ENCODE data around the gene DENND4C.

Gene DENND4C

GRCh38 chr9:19231904-19232822, 1.7 kb downstream of the DENND4C start:
- in situ Hi-C loops (cut with HindIII; ENCODE audit: low sequenced_read_pairs), result no loop called here
- no peak for DNase-seq (ENCODE audit: low read depth)
- H3K4me3 ChIP-seq (ENCODE audit: low read depth, low read length), result peak overlapping the region; percentile 91
- TF ChIP-seq, protein P1, sequence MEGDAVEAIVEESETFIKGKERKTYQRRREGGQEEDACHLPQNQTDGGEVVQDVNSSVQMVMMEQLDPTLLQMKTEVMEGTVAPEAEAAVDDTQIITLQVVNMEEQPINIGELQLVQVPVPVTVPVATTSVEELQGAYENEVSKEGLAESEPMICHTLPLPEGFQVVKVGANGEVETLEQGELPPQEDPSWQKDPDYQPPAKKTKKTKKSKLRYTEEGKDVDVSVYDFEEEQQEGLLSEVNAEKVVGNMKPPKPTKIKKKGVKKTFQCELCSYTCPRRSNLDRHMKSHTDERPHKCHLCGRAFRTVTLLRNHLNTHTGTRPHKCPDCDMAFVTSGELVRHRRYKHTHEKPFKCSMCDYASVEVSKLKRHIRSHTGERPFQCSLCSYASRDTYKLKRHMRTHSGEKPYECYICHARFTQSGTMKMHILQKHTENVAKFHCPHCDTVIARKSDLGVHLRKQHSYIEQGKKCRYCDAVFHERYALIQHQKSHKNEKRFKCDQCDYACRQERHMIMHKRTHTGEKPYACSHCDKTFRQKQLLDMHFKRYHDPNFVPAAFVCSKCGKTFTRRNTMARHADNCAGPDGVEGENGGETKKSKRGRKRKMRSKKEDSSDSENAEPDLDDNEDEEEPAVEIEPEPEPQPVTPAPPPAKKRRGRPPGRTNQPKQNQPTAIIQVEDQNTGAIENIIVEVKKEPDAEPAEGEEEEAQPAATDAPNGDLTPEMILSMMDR (IDR thresholded peaks at IDR 0.05; ENCODE audit: low read depth, low read length, missing control alignments), result no peak

- peak; percentile 64 for DNase-seq (ENCODE audit: low read depth)
- H3K4me3 ChIP-seq (ENCODE audit: low read depth, low read length), result peak overlapping the region; percentile 91
- in situ Hi-C loops (cut with HindIII; ENCODE audit: low sequenced_read_pairs), result no loop called here
These were observed 2.3 kb downstream of the DENND4C start for GRCh38 chr9:19232823-19233194.

GRCh38 chr9:19233344-19233743, 2.9 kb downstream of the DENND4C start:
- TF ChIP-seq, protein P1 (IDR thresholded peaks at IDR 0.05; ENCODE audit: low read depth, low read length, missing control alignments), result no peak
- no peak for DNase-seq (ENCODE audit: low read depth)
- no peak overlapping the region for H3K4me3 ChIP-seq (ENCODE audit: low read depth, low read length)
- in situ Hi-C loops (cut with HindIII; ENCODE audit: low sequenced_read_pairs), result no loop called here

More at GRCh38 chr9:19232823-19233194, 2.3 kb downstream of the DENND4C start:
- TF ChIP-seq, protein P1 (IDR thresholded peaks at IDR 0.05; ENCODE audit: low read depth, low read length, missing control alignments), result no peak

DNA sequence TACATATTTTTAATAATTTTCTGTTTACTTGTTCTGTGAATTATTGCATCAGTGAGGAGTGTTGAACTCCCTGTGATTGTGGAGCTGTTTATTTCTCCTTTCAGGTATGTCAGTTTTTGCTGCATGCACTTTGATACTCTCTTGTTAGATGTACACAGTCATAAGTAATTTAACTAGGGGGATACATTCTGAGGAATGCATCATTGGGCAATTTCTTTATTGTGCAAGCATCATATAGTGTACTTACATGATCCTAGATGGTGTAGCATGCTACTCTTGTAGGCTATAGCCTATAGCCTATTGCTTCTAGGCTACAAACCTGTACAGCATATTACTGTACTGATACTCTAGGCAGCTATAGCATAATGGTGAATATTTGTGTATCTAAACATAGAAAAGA, 9.5 kb downstream of the DENND4C start:
- in situ Hi-C loops (cut with HindIII; ENCODE audit: low sequenced_read_pairs), result no loop called here
- DNase-seq (ENCODE audit: low read depth), result no peak
- TF ChIP-seq, protein P1 (IDR thresholded peaks at IDR 0.05; ENCODE audit: low read depth, low read length, missing control alignments), result no peak
- H3K4me3 ChIP-seq (ENCODE audit: low read depth, low read length), result no peak overlapping the region

GRCh38 chr9:19241728-19242127, 11.2 kb downstream of the DENND4C start:
- in situ Hi-C loops (cut with HindIII; ENCODE audit: low sequenced_read_pairs), result no loop called here
- TF ChIP-seq, protein P1 (IDR thresholded peaks at IDR 0.05; ENCODE audit: low read depth, low read length, missing control alignments), result no peak
- H3K4me3 ChIP-seq (ENCODE audit: low read depth, low read length), result no peak overlapping the region
- no peak for DNase-seq (ENCODE audit: low read depth)

GRCh38 chr9:19243366-19244033, 13.0 kb downstream of the DENND4C start:
- no peak overlapping the region for H3K4me3 ChIP-seq (ENCODE audit: low read depth, low read length)
- TF ChIP-seq, protein P1 (IDR thresholded peaks at IDR 0.05; ENCODE audit: low read depth, low read length, missing control alignments), result no peak
- in situ Hi-C loops (cut with HindIII; ENCODE audit: low sequenced_read_pairs), result no loop called here
- no peak for DNase-seq (ENCODE audit: low read depth)

Data from astrocyte of the cerebellum (primary cell).